PC-3 (cell line): Measurements from ENCODE around the gene COL8A1. TPM values are rescaled to one million over a fixed set of nuclear protein-coding genes. Genes with fewer than 3 reads are reported as not detected.

Experiments used
- ATAC-seq: fragments of 200-7000 bp; cut with Tn5 transposase; 2 replicates; pipeline ENCODE4 v1.9.1; 2020; ENCODE audit warnings: mild to moderate bottlenecking, moderate library complexity
- BruUV-seq: library from RNA; stranded (reverse); fragments of 400-500 nt; replicated peaks from 2 replicates; lab custom pipeline; 2021; lab: Mats Ljungman, UMichigan
- CTCF ChIA-PET: fragments of 300-600 bp; sonication (Branson Sonifier 250); formaldehyde crosslinking; loops from one replicate; lab custom pipeline; 2022; ENCODE audit warnings: antibody characterized with exemption; lab: Charles Lee
- POLR2A ChIA-PET: fragments of 300-600 bp; sonication (Branson Sonifier 250); formaldehyde crosslinking; loops from one replicate; lab custom pipeline; 2022; ENCODE audit warnings: antibody characterized with exemption; ENCODE audit not compliant: unreplicated experiment; lab: Charles Lee
- DNase-seq: peaks from one replicate; pipeline ENCODE4 v3.0.0-alpha.2; 2015
- H2AFZ ChIP-seq: fragments of 300-600 bp; sonication (generic); 2 replicates; pipeline ENCODE4 v1.6.0; 2016; ENCODE audit warnings: antibody characterized with exemption, low read length
- H3F3A ChIP-seq: fragments of 300-600 bp; sonication (generic); one replicate; pipeline ENCODE4 v1.6.0; 2017; ENCODE audit warnings: antibody characterized with exemption, low read length, control low read depth, mild to moderate bottlenecking; ENCODE audit not compliant: unreplicated experiment
- H3K27ac ChIP-seq: fragments of 300-600 bp; sonication (generic); 2 replicates; pipeline ENCODE4 v1.5.1; 2016; ENCODE audit warnings: mild to moderate bottlenecking, low read length
- H3K27me3 ChIP-seq: fragments of 300-600 bp; sonication (generic); 2 replicates; pipeline ENCODE4 v1.6.1; 2016; ENCODE audit warnings: low read length, mixed read lengths
- H3K36me3 ChIP-seq: fragments of 300-600 bp; sonication (generic); 2 replicates; pipeline ENCODE4 v1.6.1; 2016; ENCODE audit warnings: low read depth, mixed run types, low read length, mixed read lengths
- H3K4me1 ChIP-seq: fragments of 300-600 bp; sonication (generic); 2 replicates; pipeline ENCODE4 v1.5.1; 2016; ENCODE audit warnings: low read length; ENCODE audit not compliant: insufficient read depth
- H3K4me2 ChIP-seq: fragments of 300-600 bp; sonication (generic); 2 replicates; pipeline ENCODE4 v1.6.0; 2016; ENCODE audit warnings: low read length
- H3K4me3 ChIP-seq: fragments of 300-600 bp; sonication (generic); 2 replicates; pipeline ENCODE4 v1.5.1; 2016; ENCODE audit warnings: mild to moderate bottlenecking, low read length, mixed read lengths
- H3K79me2 ChIP-seq: fragments of 300-600 bp; sonication (generic); 2 replicates; pipeline ENCODE4 v1.6.1; 2017; ENCODE audit warnings: low read length, mixed read lengths
- H3K9ac ChIP-seq: fragments of 300-600 bp; sonication (generic); 2 replicates; pipeline ENCODE4 v1.6.0; 2016; ENCODE audit warnings: mild to moderate bottlenecking, low read length
- H3K9me2 ChIP-seq: fragments of 300-600 bp; sonication (generic); replicated peaks from 2 replicates; pipeline ENCODE4 v1.6.1; 2016; ENCODE audit warnings: mixed run types, low read length, mixed read lengths
- H3K9me3 ChIP-seq: fragments of 300-600 bp; sonication (generic); 2 replicates; pipeline ENCODE4 v1.6.1; 2016; ENCODE audit warnings: low read length, mixed read lengths
- H4K20me1 ChIP-seq: fragments of 300-600 bp; sonication (generic); 2 replicates; pipeline ENCODE4 v1.6.1; 2016; ENCODE audit warnings: low read length, mixed read lengths
- EZH2 ChIP-seq: fragments of 300-600 bp; sonication (generic); IDR thresholded peaks from one replicate; pipeline ENCODE4 v1.6.1; 2017; ENCODE audit warnings: antibody characterized with exemption, mild to moderate bottlenecking, low read length; ENCODE audit not compliant: unreplicated experiment
- EZH2phosphoT487 ChIP-seq: fragments of 300-600 bp; sonication (generic); IDR thresholded peaks from 2 replicates; pipeline ENCODE4 v1.6.1; 2018; ENCODE audit warnings: mild to moderate bottlenecking, antibody characterized with exemption, low read length, borderline replicate concordance
- intact Hi-C: fragments of 100-400 bp; cut with micrococcal nuclease; formaldehyde crosslinking; loops from 2 replicates; pipeline ENCODE4 v1.9.0; 2023
- total RNA-seq: library from RNA; depleted of rRNA; stranded (reverse); fragments of >200 nt; gene quantifications from 2 replicates; pipeline ENCODE4 v1.2.3, GENCODE V29; 2014
- TF ChIP-seq, protein P1 (sequence below): fragments of 300-600 bp; sonication (generic); conservative IDR thresholded peaks from 2 replicates; pipeline ENCODE4 v1.5.1; 2017; ENCODE audit warnings: antibody characterized with exemption, low read depth, mild to moderate bottlenecking, low read length

Gene COL8A1
- total RNA-seq, 1 experiment from 2014 or later: 2.4 TPM

DNA sequence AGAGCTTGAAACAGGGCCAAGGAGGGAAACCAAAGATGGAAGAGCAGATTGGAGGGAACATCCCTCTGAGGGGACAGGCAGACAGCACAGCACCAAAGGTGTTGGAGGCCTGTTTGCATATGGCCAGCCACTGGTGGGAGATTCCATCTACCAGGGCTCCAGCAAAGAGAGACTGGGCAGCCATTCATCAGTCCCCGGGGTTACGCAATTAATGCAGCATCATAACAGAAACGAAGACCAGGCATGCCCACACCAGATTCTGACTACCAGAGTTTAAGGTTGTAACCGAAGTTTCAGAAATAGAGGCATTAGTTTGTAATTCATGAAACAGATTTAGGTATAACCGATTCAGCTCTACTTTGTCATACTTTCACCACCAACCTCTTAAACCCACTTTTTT, 58.1 kb downstream of the COL8A1 start:
- no TSS peak for BruUV-seq
- CTCF ChIA-PET: interaction anchor here (0.6 kb wide), 1 partner anchor 59 kb away, joined by 5 read pairs; no protein-coding TSS in a partner anchor
- TF ChIP-seq EZH2: no peak
- TF ChIP-seq, protein P1, sequence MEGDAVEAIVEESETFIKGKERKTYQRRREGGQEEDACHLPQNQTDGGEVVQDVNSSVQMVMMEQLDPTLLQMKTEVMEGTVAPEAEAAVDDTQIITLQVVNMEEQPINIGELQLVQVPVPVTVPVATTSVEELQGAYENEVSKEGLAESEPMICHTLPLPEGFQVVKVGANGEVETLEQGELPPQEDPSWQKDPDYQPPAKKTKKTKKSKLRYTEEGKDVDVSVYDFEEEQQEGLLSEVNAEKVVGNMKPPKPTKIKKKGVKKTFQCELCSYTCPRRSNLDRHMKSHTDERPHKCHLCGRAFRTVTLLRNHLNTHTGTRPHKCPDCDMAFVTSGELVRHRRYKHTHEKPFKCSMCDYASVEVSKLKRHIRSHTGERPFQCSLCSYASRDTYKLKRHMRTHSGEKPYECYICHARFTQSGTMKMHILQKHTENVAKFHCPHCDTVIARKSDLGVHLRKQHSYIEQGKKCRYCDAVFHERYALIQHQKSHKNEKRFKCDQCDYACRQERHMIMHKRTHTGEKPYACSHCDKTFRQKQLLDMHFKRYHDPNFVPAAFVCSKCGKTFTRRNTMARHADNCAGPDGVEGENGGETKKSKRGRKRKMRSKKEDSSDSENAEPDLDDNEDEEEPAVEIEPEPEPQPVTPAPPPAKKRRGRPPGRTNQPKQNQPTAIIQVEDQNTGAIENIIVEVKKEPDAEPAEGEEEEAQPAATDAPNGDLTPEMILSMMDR: no peak
- no peak for TF ChIP-seq EZH2phosphoT487

DNA sequence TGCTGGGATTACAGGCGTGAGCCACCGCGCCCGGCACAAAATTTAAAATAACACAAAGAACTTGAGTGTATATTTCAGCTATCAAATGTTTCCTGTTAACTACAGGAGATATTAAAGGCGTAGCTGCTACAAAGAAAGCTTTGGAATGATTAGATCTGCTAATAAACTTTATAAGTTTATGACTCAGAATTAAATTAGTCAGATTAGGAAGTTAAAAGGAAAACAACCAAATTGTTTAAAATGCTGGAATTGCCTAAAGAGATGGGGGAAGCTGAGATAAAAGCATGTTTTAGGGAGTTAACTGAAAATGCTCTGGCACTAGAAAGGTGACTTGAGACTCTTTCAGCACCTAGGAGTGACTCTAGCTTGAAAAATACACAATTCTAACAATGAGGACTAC, 58.9 kb downstream of the COL8A1 start:
- Histone ChIP-seq H3K9me2 (no peaks in the 10 kb centered on the region), H2AFZ (no peak overlapping the region), H3K9me3 (no peaks in the 10 kb centered on the region), H3K4me1 (peaks cover 5% of the 10 kb centered on the region; the same call in 1 of the 2 replicates), H3K79me2 (no peaks in the 10 kb centered on the region), H3F3A (no peaks in the 10 kb centered on the region), H3K9ac (no peak overlapping the region), H3K4me2 (no peak overlapping the region), H3K36me3 (no peaks in the 10 kb centered on the region), H3K27ac (no peak overlapping the region), H3K27me3 (no peaks in the 10 kb centered on the region), H3K4me3 (no peak overlapping the region), H4K20me1 (no peaks in the 10 kb centered on the region)
- TF ChIP-seq, protein P1: no peak
- TF ChIP-seq EZH2: no peak
- no peak for TF ChIP-seq EZH2phosphoT487
- ATAC-seq (peak; percentile 78), DNase-seq (peak; percentile 63)
- ChIA-PET CTCF (no interaction called here), POLR2A (interaction anchor here (0.5 to 0.9 kb wide), 2 partner anchors 9 to 59 kb away, joined by 3 to 8 read pairs; partner anchors contain the start of gene COL8A1)
- intact Hi-C loops: loop anchor here (2.0 kb wide), 1 partner anchor 24 kb away; no protein-coding TSS in a partner anchor
- no TSS peak for BruUV-seq

More for the DNA sequence above, 58.1 kb downstream of the COL8A1 start:
- Histone ChIP-seq H3K27me3 (no peaks in the 10 kb centered on the region), H3K79me2 (no peaks in the 10 kb centered on the region), H3K9me3 (no peaks in the 10 kb centered on the region), H3K4me3 (no peak overlapping the region), H3K4me1 (peaks cover 5% of the 10 kb centered on the region; the same call in 1 of the 2 replicates), H3F3A (no peaks in the 10 kb centered on the region), H3K4me2 (no peak overlapping the region), H4K20me1 (no peaks in the 10 kb centered on the region), H3K36me3 (no peaks in the 10 kb centered on the region), H3K9me2 (no peaks in the 10 kb centered on the region), H3K27ac (no peak overlapping the region), H3K9ac (no peak overlapping the region), H2AFZ (no peak overlapping the region)
- ATAC-seq (no peak), DNase-seq (no peak)
- intact Hi-C loops: loop anchor here (2.0 kb wide), 1 partner anchor 24 kb away; no protein-coding TSS in a partner anchor
- POLR2A ChIA-PET: interaction anchor here (0.9 kb wide), 1 partner anchor 58 kb away, joined by 8 read pairs; the partner anchor contains the start of gene COL8A1

GRCh38 chr3:99698932-99699331, 60.5 kb downstream of the COL8A1 start:
- no peak overlapping the region for H3K4me3 ChIP-seq
- H3K9ac ChIP-seq: no peak overlapping the region
- no peaks in the 10 kb centered on the region for H3K79me2 ChIP-seq
- TF ChIP-seq EZH2phosphoT487: no peak
- TF ChIP-seq EZH2: no peak
- TF ChIP-seq, protein P1: no peak
- POLR2A ChIA-PET: no interaction called here
- no peaks in the 10 kb centered on the region for H3K36me3 ChIP-seq
- peaks cover 5% of the 10 kb centered on the region; the same call in 1 of the 2 replicates for H3K4me1 ChIP-seq
- intact Hi-C loops: loop anchor here (2.0 kb wide), 1 partner anchor 50 kb away; no protein-coding TSS in a partner anchor
- no peaks in the 10 kb centered on the region for H3K9me3 ChIP-seq
- CTCF ChIA-PET: no interaction called here
- no peak overlapping the region for H3K27ac ChIP-seq
- H4K20me1 ChIP-seq: no peaks in the 10 kb centered on the region
- DNase-seq (no peak), ATAC-seq (no peak)
- no peak overlapping the region for H2AFZ ChIP-seq
- no peaks in the 10 kb centered on the region for H3K27me3 ChIP-seq
- no TSS peak for BruUV-seq
- no peaks in the 10 kb centered on the region for H3F3A ChIP-seq
- H3K9me2 ChIP-seq: no peaks in the 10 kb centered on the region
- no peak overlapping the region for H3K4me2 ChIP-seq
